ENCODE data around the gene RNF157. TPM values are rescaled to one million over a fixed set of nuclear protein-coding genes. Genes with fewer than 3 reads are reported as not detected.

RNF157 gene
- total and polyA plus RNA-seq, 2 of the 13 experiments (the other 11 are each of a cell fraction or from before 2014, with no cell fraction given) = 0.44 to 1.5 TPM

DNA sequence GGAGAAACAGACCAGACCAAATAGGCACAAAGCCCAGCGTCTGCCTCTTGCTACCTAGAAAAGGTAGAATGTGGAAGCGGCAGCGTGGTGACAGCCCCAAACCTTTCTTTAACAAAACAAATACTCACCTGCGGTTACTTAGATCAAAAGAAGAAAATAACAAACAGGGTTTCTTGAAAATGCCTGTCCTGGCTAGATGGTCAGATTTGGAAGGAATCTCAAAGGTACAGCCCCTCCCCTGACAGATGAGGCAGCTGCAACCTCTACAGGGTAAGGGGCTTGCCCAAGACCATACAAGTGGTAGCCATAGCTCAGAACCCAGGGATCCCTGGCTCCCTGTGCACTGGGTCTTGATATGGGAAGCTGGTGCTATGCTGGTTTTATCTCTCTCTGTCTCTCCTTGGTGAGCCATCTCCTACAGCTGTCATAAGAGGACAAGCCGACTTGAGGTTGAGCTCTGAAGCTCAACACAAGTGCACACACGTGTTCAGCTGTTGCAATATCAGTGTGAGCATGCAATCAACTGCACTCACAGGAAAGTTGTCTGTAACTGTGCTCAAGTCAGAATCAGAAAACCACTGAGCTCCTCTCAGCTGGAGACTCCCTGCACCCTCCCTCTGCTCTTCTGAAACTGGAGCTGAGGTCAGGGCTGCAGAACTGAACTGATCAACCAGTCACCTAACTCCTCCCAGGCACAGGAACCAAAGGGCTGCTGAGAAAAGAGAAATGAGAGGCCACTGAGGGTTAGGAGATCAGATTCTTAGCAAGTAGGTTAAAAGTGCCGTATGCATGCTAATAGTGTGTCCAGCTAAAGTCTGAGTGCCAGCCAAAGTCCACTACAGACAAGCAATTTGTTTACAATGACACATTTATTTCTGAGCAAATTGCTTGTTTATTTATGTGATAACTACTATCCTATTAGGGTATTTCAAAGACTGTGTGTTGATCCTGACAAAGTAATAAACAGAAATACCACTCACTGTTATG, 6.1 kb upstream of the RNF157 start (continued):
- TF ChIP-seq ARID2 (CRISPR knock-in tag; IDR thresholded peaks at IDR 0.05; ENCODE audit: borderline replicate concordance) = no peak
- 0 out of 2 replicates have a peak, but pooled peaks have one; percentile 11 for TF ChIP-seq THAP11 (CRISPR knock-in tag; IDR thresholded peaks at IDR 0.05)
- TF ChIP-seq MXD3 (CRISPR knock-in tag; IDR thresholded peaks at IDR 0.05) = no peak
- peak; percentile 52; the same call in 1 of the 2 replicates for TF ChIP-seq PHF21A (CRISPR knock-in tag; IDR thresholded peaks at IDR 0.05)
- TF ChIP-seq ZNF772 (CRISPR knock-in tag; IDR thresholded peaks at IDR 0.05) = no peak
- TF ChIP-seq KLF11 (CRISPR knock-in tag; IDR thresholded peaks at IDR 0.05) = no peak
- TF ChIP-seq ARID5B (CRISPR knock-in tag; IDR thresholded peaks at IDR 0.05) = peak; percentile 50; the same call in 1 of the 2 replicates
- no peak for TF ChIP-seq SRSF1 (optimal IDR thresholded peaks at IDR 0.05; ENCODE audit: low read depth, low read length)
- TF ChIP-seq SIN3A (IDR thresholded peaks at IDR 0.05; ENCODE audit: borderline replicate concordance, low read depth, low read length) = no peak
- TF ChIP-seq ZNF414 (CRISPR knock-in tag; IDR thresholded peaks at IDR 0.05) = no peak
- no peak for TF ChIP-seq IRX3 (CRISPR knock-in tag; IDR thresholded peaks at IDR 0.05; ENCODE audit: borderline replicate concordance, low read depth)
- TF ChIP-seq ZNF24 (IDR thresholded peaks at IDR 0.05) = no peak
- no peak for TF ChIP-seq CBX1 (IDR thresholded peaks at IDR 0.05; ENCODE audit: low read depth)
- no peak for TF ChIP-seq PRPF4 (IDR thresholded peaks at IDR 0.05; ENCODE audit: low read depth, low read length, poor library complexity, severe bottlenecking)
- no peak for TF ChIP-seq ZNF749 (CRISPR knock-in tag; IDR thresholded peaks at IDR 0.05; ENCODE audit: borderline replicate concordance)
- no peak for TF ChIP-seq ZNF644 (CRISPR knock-in tag; IDR thresholded peaks at IDR 0.05; ENCODE audit: low read depth)
- TF ChIP-seq SCMH1 (CRISPR knock-in tag; IDR thresholded peaks at IDR 0.05; ENCODE audit: borderline replicate concordance) = no peak
- no peak for TF ChIP-seq ZBTB2 (CRISPR knock-in tag; IDR thresholded peaks at IDR 0.05; ENCODE audit: low read depth)
- TF ChIP-seq RORA (CRISPR knock-in tag; IDR thresholded peaks at IDR 0.05) = no peak
- no peak; the same call in 1 of the 2 replicates for TF ChIP-seq TGIF2 (CRISPR knock-in tag; IDR thresholded peaks at IDR 0.05)
- TF ChIP-seq DNMT3B (CRISPR knock-in tag; conservative IDR thresholded peaks at IDR 0.05) = no peak
- TF ChIP-seq E2F2 (CRISPR knock-in tag; IDR thresholded peaks at IDR 0.05; ENCODE audit: borderline replicate concordance) = no peak
